ENCODE measurements around the gene PPA1. TPM values are rescaled to one million over a fixed set of nuclear protein-coding genes. Genes with fewer than 3 reads are reported as not detected.

PPA1 gene
- total and polyA plus RNA-seq, 2 donors (not counting 1 experiment from before 2014, with no cell fraction given): 28.6 to 40.6 TPM

DNA sequence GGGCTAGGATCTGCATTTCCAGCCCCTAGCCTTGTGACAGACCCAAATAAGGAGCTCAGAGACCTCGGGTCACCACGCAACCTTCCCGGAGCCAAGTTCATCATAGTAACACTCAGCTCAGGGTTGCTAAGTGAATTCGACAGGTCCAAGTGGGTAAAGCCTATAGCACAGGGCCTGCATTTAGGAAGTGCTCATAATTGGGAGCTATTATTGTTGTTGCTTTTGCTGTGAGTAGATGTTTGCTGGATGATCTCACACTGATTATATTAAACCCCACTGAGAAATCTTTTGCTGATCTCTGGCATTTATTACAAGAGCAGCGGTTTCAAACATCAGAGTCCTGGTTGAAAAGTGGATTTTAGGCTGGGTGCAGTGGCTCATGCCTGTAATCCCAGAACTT, 42.6 kb downstream of the PPA1 start:
- Histone ChIP-seq H3K27ac (ENCODE audit: low read length in 2 of 2) (no peak overlapping the region), H3K4me1 (ENCODE audit: control insufficient read depth in 2 of 2, insufficient read depth in 2 of 2, low read length in 2 of 2) (no peaks in the 10 kb centered on the region), H3K9ac (ENCODE audit: low read length) (no peak overlapping the region), H3K36me3 (replicated peaks in 1 of 2; ENCODE audit: control extremely low read depth in 1 of 2, control insufficient read depth in 1 of 2, extremely low read depth in 1 of 2, insufficient read depth in 2 of 2, low read length in 1 of 2) (no peaks in the 10 kb centered on the region), H3K4me3 (ENCODE audit: control extremely low read depth in 1 of 5, extremely low read depth in 1 of 5, insufficient read depth in 1 of 5, low read depth in 2 of 5, low read length in 4 of 5) (no peak overlapping the region), H3K79me2 (ENCODE audit: control insufficient read depth, insufficient read depth, low read length) (no peaks in the 10 kb centered on the region), H3K4me2 (replicated peaks; ENCODE audit: low read depth, low read length, poor library complexity, severe bottlenecking) (no peak overlapping the region), H3K27me3 (replicated peaks in 1 of 4; ENCODE audit: control extremely low read depth in 1 of 4, control insufficient read depth in 3 of 4, insufficient read depth in 4 of 4, low read length in 3 of 4) (no peaks in the 10 kb centered on the region), H2AFZ (ENCODE audit: insufficient read depth, low read depth, low read length, poor library complexity, severe bottlenecking) (no peak overlapping the region), H4K20me1 (ENCODE audit: control insufficient read depth, insufficient read depth, low read length, poor library complexity, severe bottlenecking) (no peaks in the 10 kb centered on the region), H3K9me3 (ENCODE audit: control extremely low read depth in 1 of 3, control insufficient read depth in 2 of 3, insufficient read depth in 1 of 3, low read length in 2 of 3) (peaks cover 0 to 3% (median 0%) of the 10 kb centered on the region in 3 donors)
- WGBS (ENCODE audit: insufficient coverage): 100% methylated on average over 3 of the region's 5 CpGs
- CTCF ChIA-PET: no interaction called here
- Mint-ChIP-seq H3K27ac (no peak overlapping the region), H3K4me1 (no peaks in the 10 kb centered on the region), H3K4me3 (no peak overlapping the region), H3K27me3 (no peaks in the 10 kb centered on the region), H3K9me3 (ENCODE audit: insufficient read depth) (no peaks in the 10 kb centered on the region)
- DNase-seq (no peak), ATAC-seq (ENCODE audit: low read depth) (no peak)
- POLR2A ChIA-PET: no interaction called here
- intact Hi-C loops (cut with micrococcal nuclease): no loop called here
- TF ChIP-seq, protein P1, sequence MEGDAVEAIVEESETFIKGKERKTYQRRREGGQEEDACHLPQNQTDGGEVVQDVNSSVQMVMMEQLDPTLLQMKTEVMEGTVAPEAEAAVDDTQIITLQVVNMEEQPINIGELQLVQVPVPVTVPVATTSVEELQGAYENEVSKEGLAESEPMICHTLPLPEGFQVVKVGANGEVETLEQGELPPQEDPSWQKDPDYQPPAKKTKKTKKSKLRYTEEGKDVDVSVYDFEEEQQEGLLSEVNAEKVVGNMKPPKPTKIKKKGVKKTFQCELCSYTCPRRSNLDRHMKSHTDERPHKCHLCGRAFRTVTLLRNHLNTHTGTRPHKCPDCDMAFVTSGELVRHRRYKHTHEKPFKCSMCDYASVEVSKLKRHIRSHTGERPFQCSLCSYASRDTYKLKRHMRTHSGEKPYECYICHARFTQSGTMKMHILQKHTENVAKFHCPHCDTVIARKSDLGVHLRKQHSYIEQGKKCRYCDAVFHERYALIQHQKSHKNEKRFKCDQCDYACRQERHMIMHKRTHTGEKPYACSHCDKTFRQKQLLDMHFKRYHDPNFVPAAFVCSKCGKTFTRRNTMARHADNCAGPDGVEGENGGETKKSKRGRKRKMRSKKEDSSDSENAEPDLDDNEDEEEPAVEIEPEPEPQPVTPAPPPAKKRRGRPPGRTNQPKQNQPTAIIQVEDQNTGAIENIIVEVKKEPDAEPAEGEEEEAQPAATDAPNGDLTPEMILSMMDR (IDR thresholded peaks at IDR 0.05): no peak
- TF ChIP-seq EZH2 (IDR thresholded peaks at IDR 0.05; ENCODE audit: borderline replicate concordance, insufficient read depth, low read depth, low read length, poor library complexity, severe bottlenecking): no peak

DNA sequence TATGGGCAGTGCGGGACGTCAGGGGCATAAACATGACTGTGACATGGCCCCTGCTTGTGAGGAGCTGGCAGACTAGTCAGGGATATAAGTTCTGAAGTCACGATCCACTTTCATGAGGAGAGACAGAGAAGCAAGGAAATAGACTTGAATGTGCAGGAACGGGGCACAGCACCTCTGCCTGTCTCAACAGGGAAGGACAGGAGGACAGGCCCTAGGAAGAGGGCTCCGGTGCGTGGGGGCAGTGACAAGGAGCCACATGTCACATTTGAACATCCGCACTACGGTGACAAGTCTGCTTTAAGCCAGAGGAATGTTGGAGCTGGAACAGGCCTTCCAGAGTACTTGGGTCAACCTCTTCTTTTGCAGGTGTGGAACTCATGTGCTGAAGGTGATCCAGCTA, 43.1 kb downstream of the PPA1 start:
- Mint-ChIP-seq H3K27me3 (no peaks in the 10 kb centered on the region), H3K4me1 (no peaks in the 10 kb centered on the region), H3K9me3 (ENCODE audit: insufficient read depth) (no peaks in the 10 kb centered on the region), H3K4me3 (no peak overlapping the region), H3K27ac (no peak overlapping the region)
- H3K4me2 ChIP-seq (replicated peaks; ENCODE audit: low read depth, low read length, poor library complexity, severe bottlenecking): no peak overlapping the region
- intact Hi-C loops (cut with micrococcal nuclease): no loop called here
- ChIA-PET CTCF (no interaction called here), POLR2A (no interaction called here)
- ATAC-seq (ENCODE audit: low read depth): no peak
- WGBS (ENCODE audit: insufficient coverage): 98% methylated on average over 8 of the region's 8 CpGs
- H3K9ac ChIP-seq (ENCODE audit: low read length): no peak overlapping the region
- H4K20me1 ChIP-seq (ENCODE audit: control insufficient read depth, insufficient read depth, low read length, poor library complexity, severe bottlenecking): no peaks in the 10 kb centered on the region
- no peak for DNase-seq
- no peaks in the 10 kb centered on the region for H3K79me2 ChIP-seq (ENCODE audit: control insufficient read depth, insufficient read depth, low read length)
- no peaks in the 10 kb centered on the region for H3K27me3 ChIP-seq (replicated peaks in 1 of 4; ENCODE audit: control extremely low read depth in 1 of 4, control insufficient read depth in 3 of 4, insufficient read depth in 4 of 4, low read length in 3 of 4)
- H2AFZ ChIP-seq (ENCODE audit: insufficient read depth, low read depth, low read length, poor library complexity, severe bottlenecking): no peak overlapping the region
- no peak overlapping the region for H3K4me3 ChIP-seq (ENCODE audit: control extremely low read depth in 1 of 5, extremely low read depth in 1 of 5, insufficient read depth in 1 of 5, low read depth in 2 of 5, low read length in 4 of 5)
- H3K36me3 ChIP-seq (replicated peaks in 1 of 2; ENCODE audit: control extremely low read depth in 1 of 2, control insufficient read depth in 1 of 2, extremely low read depth in 1 of 2, insufficient read depth in 2 of 2, low read length in 1 of 2): no peaks in the 10 kb centered on the region
- no peak overlapping the region for H3K27ac ChIP-seq (ENCODE audit: low read length in 2 of 2)
- H3K9me3 ChIP-seq (ENCODE audit: control extremely low read depth in 1 of 3, control insufficient read depth in 2 of 3, insufficient read depth in 1 of 3, low read length in 2 of 3): peaks cover 0 to 3% (median 0%) of the 10 kb centered on the region in 3 donors
- TF ChIP-seq, protein P1 (IDR thresholded peaks at IDR 0.05): no peak
- TF ChIP-seq EZH2 (IDR thresholded peaks at IDR 0.05; ENCODE audit: borderline replicate concordance, insufficient read depth, low read depth, low read length, poor library complexity, severe bottlenecking): no peak
- H3K4me1 ChIP-seq (ENCODE audit: control insufficient read depth in 2 of 2, insufficient read depth in 2 of 2, low read length in 2 of 2): no peaks in the 10 kb centered on the region

All from B cell (primary cell).